H1 (cell line): ENCODE measurements around the gene URGCP. TPM values are rescaled to one million over a fixed set of nuclear protein-coding genes. Genes with fewer than 3 reads are reported as not detected.

Experiments
- CTCF ChIA-PET: fragments of 300-600 bp; sonication (Branson Sonifier 250); formaldehyde crosslinking; loops from one replicate; lab custom pipeline; 2021; ENCODE audit not compliant: partially characterized antibody; lab: Charles Lee
- POLR2A ChIA-PET: fragments of 300-600 bp; sonication (Branson Sonifier 250); formaldehyde crosslinking; loops from one replicate; lab custom pipeline; 2021; ENCODE audit warnings: inconsistent platforms; ENCODE audit not compliant: partially characterized antibody; lab: Charles Lee
- DNase-seq, 2 experiments: peaks; one replicate each; pipeline versions ENCODE4 v3.0.0 to v3.0.0-alpha.2; 2010 to 2022; ENCODE audit warnings: low spot score in 2 of 2, low read depth in 1 of 2, mixed read lengths in 1 of 2
- FAIRE-seq: peaks from 2 replicates; lab custom pipeline; 2011; peaks lifted over from hg19 to GRCh38; lab: Jason Lieb, UNC
- H2AFZ ChIP-seq: 2 replicates; pipeline ENCODE4 v1.8.1; 2012; ENCODE audit warnings: low read length, inconsistent platforms
- H2AK5ac ChIP-seq: 2 replicates; pipeline ENCODE4 v1.6.1; 2013; ENCODE audit warnings: low read depth, low read length
- H2BK120ac ChIP-seq: replicated peaks from 2 replicates; pipeline ENCODE3; 2013; ENCODE audit warnings: low read depth, low read length, inconsistent platforms
- H2BK12ac ChIP-seq: 2 replicates; pipeline ENCODE4 v1.6.1; 2013; ENCODE audit warnings: low read depth, low read length
- H2BK15ac ChIP-seq: 2 replicates; pipeline ENCODE4 v1.6.1; 2013; ENCODE audit warnings: low read length
- H2BK20ac ChIP-seq: 2 replicates; pipeline ENCODE4 v1.6.1; 2013; ENCODE audit warnings: low read length
- H2BK5ac ChIP-seq: 2 replicates; pipeline ENCODE4 v1.6.1; 2013; ENCODE audit warnings: low read depth, low read length
- H3K14ac ChIP-seq: 2 replicates; pipeline ENCODE4 v1.6.1; 2013; ENCODE audit warnings: inconsistent platforms; ENCODE audit not compliant: insufficient read length
- H3K18ac ChIP-seq: 2 replicates; pipeline ENCODE4 v1.6.1; 2013; ENCODE audit warnings: low read length; ENCODE audit errors: extremely low read depth
- H3K23ac ChIP-seq: 2 replicates; pipeline ENCODE4 v1.6.1; 2013; ENCODE audit warnings: inconsistent platforms; ENCODE audit not compliant: insufficient read length
- H3K23me2 ChIP-seq: 2 replicates; pipeline ENCODE4 v1.6.1; 2013; ENCODE audit warnings: low read depth, low read length
- H3K27ac ChIP-seq: 2 replicates; pipeline ENCODE4 v1.6.1; 2011; ENCODE audit warnings: low read depth, low read length, inconsistent platforms
- H3K27me3 ChIP-seq, 4 experiments: replicated peaks in 1 of 4; 1 replicate in 1 of 4; 2 replicates in 3 of 4; pipeline versions ENCODE4 v1.6.1 to v1.8.1; 2011 to 2013; ENCODE audit warnings: low read length in 3 of 4, mild to moderate bottlenecking in 3 of 4, inconsistent platforms in 2 of 4, mixed read lengths in 2 of 4, moderate library complexity in 1 of 4; ENCODE audit not compliant: control insufficient read depth in 3 of 4, insufficient read depth in 3 of 4; ENCODE audit errors: extremely low read depth in 1 of 4
- H3K36me3 ChIP-seq, 4 experiments: 2 replicates each; pipeline versions ENCODE4 v1.6.1 to v1.8.1; 2011 to 2013; ENCODE audit warnings: mild to moderate bottlenecking in 4 of 4, low read length in 3 of 4, moderate library complexity in 2 of 4, control low read depth in 1 of 4, inconsistent platforms in 1 of 4; ENCODE audit not compliant: insufficient read depth in 4 of 4, control insufficient read depth in 2 of 4
- H3K4ac ChIP-seq: replicated peaks from 2 replicates; pipeline ENCODE3; 2013; ENCODE audit warnings: low read length, low read depth, mixed read lengths, inconsistent platforms; ENCODE audit not compliant: insufficient read length
- H3K4me1 ChIP-seq, 4 experiments: replicated peaks in 1 of 4; 1 replicate in 1 of 4; 2 replicates in 3 of 4; pipeline versions ENCODE4 v1.6.1 to v1.8.1; 2011 to 2013; ENCODE audit warnings: low read length in 3 of 4, inconsistent platforms in 2 of 4, mixed read lengths in 1 of 4; ENCODE audit not compliant: insufficient read depth in 4 of 4, control insufficient read depth in 3 of 4
- H3K4me2 ChIP-seq, 2 experiments: 2 replicates each; pipeline versions ENCODE4 v1.6.1 to v1.8.1; 2011 to 2013; ENCODE audit warnings: low read depth in 2 of 2, low read length in 2 of 2, control low read depth in 1 of 2, inconsistent platforms in 1 of 2, mild to moderate bottlenecking in 1 of 2; ENCODE audit not compliant: insufficient read depth in 1 of 2
- H3K4me3 ChIP-seq, 4 experiments: fragments of 200-600, 300-600 bp in 1 of 4; sonication (generic), shearing (Covaris generic), sonication (Bioruptor Twin) in 1 of 4; 2 replicates each; pipeline versions ENCODE4 v1.5.1 to v1.8.1; 2011 to 2016; ENCODE audit warnings: low read length in 4 of 4, low read depth in 3 of 4, control low read depth in 2 of 4, inconsistent platforms in 2 of 4, mild to moderate bottlenecking in 2 of 4, mixed read lengths in 1 of 4, moderate library complexity in 1 of 4; ENCODE audit not compliant: insufficient read depth in 2 of 4; ENCODE audit errors: extremely low read depth in 1 of 4
- H3K56ac ChIP-seq: replicated peaks from 2 replicates; pipeline ENCODE3; 2013; ENCODE audit warnings: low read depth, mild to moderate bottlenecking, mixed read lengths, low read length, inconsistent platforms; ENCODE audit not compliant: insufficient read length
- H3K79me1 ChIP-seq: 2 replicates; pipeline ENCODE4 v1.6.1; 2013; ENCODE audit warnings: low read depth, low read length, control low read depth
- H3K79me2 ChIP-seq, 2 experiments: 2 replicates each; pipeline versions ENCODE4 v1.6.1 to v1.8.1; 2012 to 2013; ENCODE audit warnings: low read length in 2 of 2, mild to moderate bottlenecking in 2 of 2, inconsistent platforms in 1 of 2; ENCODE audit not compliant: insufficient read depth in 2 of 2, control insufficient read depth in 1 of 2
- H3K9ac ChIP-seq, 4 experiments: replicated peaks in 1 of 4; 1 replicate in 1 of 4; 2 replicates in 3 of 4; pipeline versions ENCODE4 v1.6.1 to v1.8.1; 2011 to 2013; ENCODE audit warnings: low read depth in 3 of 4, low read length in 3 of 4, control low read depth in 2 of 4, mild to moderate bottlenecking in 2 of 4, moderate library complexity in 2 of 4, inconsistent platforms in 1 of 4; ENCODE audit errors: extremely low read depth in 1 of 4
- H3K9me3 ChIP-seq, 2 experiments: 2 replicates each; pipeline versions ENCODE4 v1.6.1 to v1.8.1; 2012 to 2013; ENCODE audit warnings: mild to moderate bottlenecking in 2 of 2, moderate library complexity in 2 of 2, control low read depth in 1 of 2, inconsistent platforms in 1 of 2, low read depth in 1 of 2, low read length in 1 of 2, mixed read lengths in 1 of 2; ENCODE audit not compliant: insufficient read depth in 2 of 2
- H4K20me1 ChIP-seq, 2 experiments: replicated peaks in 1 of 2; 2 replicates each; pipeline versions ENCODE3 to v1.8.1; 2011 to 2013; ENCODE audit warnings: inconsistent platforms in 2 of 2, low read length in 2 of 2, mild to moderate bottlenecking in 1 of 2; ENCODE audit not compliant: insufficient read depth in 2 of 2, control insufficient read depth in 1 of 2
- H4K5ac ChIP-seq: 2 replicates; pipeline ENCODE4 v1.6.1; 2013; ENCODE audit warnings: low read length, low read depth, mixed read lengths, inconsistent platforms; ENCODE audit not compliant: insufficient read length
- H4K8ac ChIP-seq: 2 replicates; pipeline ENCODE4 v1.8.0; 2013; ENCODE audit warnings: mild to moderate bottlenecking, moderate library complexity, low read length, inconsistent platforms; ENCODE audit not compliant: insufficient read depth; ENCODE audit errors: extremely low read depth
- H4K91ac ChIP-seq: replicated peaks from 2 replicates; pipeline ENCODE3; 2013; ENCODE audit warnings: low read length, mixed read lengths, inconsistent platforms; ENCODE audit not compliant: insufficient read length
- BACH1 ChIP-seq: IDR thresholded peaks from 2 replicates; pipeline ENCODE4 v1.6.1; 2012; ENCODE audit warnings: low read length, improper control_type of control experiment
- CBX5 ChIP-seq: fragments of 300-800, 300-1000 bp; sonication (generic); IDR thresholded peaks from 2 replicates; pipeline ENCODE4 v1.7.1; 2016; ENCODE audit warnings: antibody characterized with exemption, low read length, low read depth
- CEBPB ChIP-seq: IDR thresholded peaks from 2 replicates; pipeline ENCODE4 v1.6.1; 2012; ENCODE audit warnings: low read depth, low read length
- CHD1 ChIP-seq: IDR thresholded peaks from 2 replicates; pipeline ENCODE4 v1.6.1; 2012; ENCODE audit warnings: low read depth, low read length, improper control_type of control experiment
- E2F6 ChIP-seq: IDR thresholded peaks from 2 replicates; pipeline ENCODE4 v1.6.1; 2012; ENCODE audit warnings: inconsistent platforms
- EP300 ChIP-seq, 2 experiments: IDR thresholded peaks; 1 replicate in 1 of 2; 2 replicates in 1 of 2; pipeline ENCODE4 v1.6.1; 2011 to 2012; ENCODE audit warnings: low read depth in 2 of 2, low read length in 2 of 2, mild to moderate bottlenecking in 2 of 2, borderline replicate concordance in 1 of 2, inconsistent platforms in 1 of 2, moderate library complexity in 1 of 2
- GABPA ChIP-seq: IDR thresholded peaks from 2 replicates; pipeline ENCODE4 v1.6.1; 2011; ENCODE audit warnings: mild to moderate bottlenecking, low read length, moderate library complexity, borderline replicate concordance; ENCODE audit not compliant: insufficient read depth
- MAFK ChIP-seq: IDR thresholded peaks from 2 replicates; pipeline ENCODE4 v1.6.1; 2012; ENCODE audit warnings: low read depth, mild to moderate bottlenecking, improper control_type of control experiment, low read length
- PHF8 ChIP-seq: fragments of 200-600 bp; sonication (generic); conservative IDR thresholded peaks from 2 replicates; pipeline ENCODE4 v1.7.1; 2012; ENCODE audit warnings: low read depth, mild to moderate bottlenecking, inconsistent platforms, low read length, moderate library complexity
- SAP30 ChIP-seq: fragments of 300-600 bp; sonication (generic); IDR thresholded peaks from 2 replicates; pipeline ENCODE4 v1.7.1; 2012; ENCODE audit warnings: low read length, moderate library complexity, mild to moderate bottlenecking, inconsistent platforms; ENCODE audit not compliant: insufficient read depth, insufficient replicate concordance
- SIX5 ChIP-seq: IDR thresholded peaks from 2 replicates; pipeline ENCODE4 v1.6.1; 2011; ENCODE audit warnings: mild to moderate bottlenecking, low read depth, low read length
- TAF7 ChIP-seq: optimal IDR thresholded peaks from 2 replicates; pipeline ENCODE3; 2011; ENCODE audit warnings: low read depth, mild to moderate bottlenecking, inconsistent platforms, low read length, moderate library complexity, borderline replicate concordance
- YY1 ChIP-seq: IDR thresholded peaks from 2 replicates; pipeline ENCODE4 v1.6.1; 2011; ENCODE audit warnings: low read depth, mild to moderate bottlenecking, low read length
- WGBS, 2 experiments: shearing (Covaris generic) in 1 of 2; methylation state at CpG; one replicate each; pipeline versions ENCODE4 v1.1.6 to v1.1.7; 2013 to 2015; ENCODE audit warnings: low lambda C conversion rate in 2 of 2, mixed read lengths in 2 of 2, inconsistent platforms in 1 of 2, low coverage in 1 of 2, missing lambda C conversion rate in 1 of 2; ENCODE audit not compliant: insufficient replicate concordance in 2 of 2, insufficient coverage in 1 of 2, insufficient read length in 1 of 2; ENCODE audit errors: extremely low coverage in 1 of 2, missing lambda C conversion rate in 1 of 2; 5-methylcytosine and 5-hydroxymethylcytosine counted together
- polyA plus RNA-seq, 7 experiments: library from polyadenylated mRNA; depleted of rRNA in 3 of 7; stranded (reverse) in 5 of 7; unstranded in 2 of 7; fragments of >200 nt in 5 of 7; fragments of 200-250 nt in 2 of 7; gene quantifications; 1 replicate in 5 of 7; 2 replicates in 1 of 7; 4 replicates in 1 of 7; pipeline versions ENCODE4 v1.2.1 to v1.2.3, GENCODE V29; 2011 to 2013; ENCODE audit warnings: missing spikeins in 2 of 7, mixed read lengths in 2 of 7
- total RNA-seq: library from RNA; stranded (reverse); fragmentation: NEBNext Ultra II Directional; extraction: Animal tissue kit (Norgen Biotek cat#: 25700); gene quantifications from 2 replicates; pipeline ENCODE4 v1.2.1, GENCODE V29; 2021

URGCP gene
- total and polyA plus RNA-seq, 2 of the 8 experiments (the other 6 are each of a cell fraction or from before 2014, with no cell fraction given): 9.0 to 18.7 TPM

- no peak overlapping the region for H2BK5ac ChIP-seq
- POLR2A ChIA-PET: no interaction called here
- no peak for TF ChIP-seq CBX5
- TF ChIP-seq PHF8: no peak
- no peak for TF ChIP-seq BACH1
- TF ChIP-seq CEBPB: no peak
- TF ChIP-seq GABPA: no peak
- TF ChIP-seq TAF7: no peak
- TF ChIP-seq MAFK: no peak
- TF ChIP-seq EP300 (IDR thresholded peaks at IDR 0.05; ENCODE audit: borderline replicate concordance in 1 of 2, low read depth in 2 of 2, low read length in 2 of 2): no peak
- no peak for TF ChIP-seq YY1
- no peak for TF ChIP-seq E2F6
- TF ChIP-seq SAP30: no peak
- no peak for TF ChIP-seq SIX5
- TF ChIP-seq CHD1: no peak
These were observed 41.1 kb downstream of the URGCP start for GRCh38 chr7:43865277-43865676.

More at GRCh38 chr7:43865277-43865676, 41.1 kb downstream of the URGCP start:
- Histone ChIP-seq H3K18ac (no peak overlapping the region), H3K9ac (no peak overlapping the region), H3K56ac (no peak overlapping the region), H3K4me3 (no peak overlapping the region), H2BK20ac (no peak overlapping the region), H2BK15ac (no peak overlapping the region), H4K20me1 (peaks cover 0 to 3% of the 10 kb centered on the region in 2 experiments), H3K27ac (no peak overlapping the region; the same call in 1 of the 2 replicates), H3K79me2 (no peaks in the 10 kb centered on the region), H3K14ac (no peak overlapping the region), H3K23ac (no peak overlapping the region), H2BK120ac (no peak overlapping the region), H3K9me3 (no peaks in the 10 kb centered on the region), H4K91ac (no peak overlapping the region), H3K4me2 (no peak overlapping the region), H3K27me3 (no peaks in the 10 kb centered on the region), H4K8ac (no peak overlapping the region), H2AK5ac (no peak overlapping the region), H4K5ac (no peak overlapping the region), H3K4me1 (peaks cover 3 to 5% (median 4%) of the 10 kb centered on the region in 4 experiments), H2BK12ac (no peak overlapping the region), H3K36me3 (peaks cover 0 to 19% (median 8%) of the 10 kb centered on the region in 4 experiments; a peak in 4 of 8 replicates), H2AFZ (no peak overlapping the region), H3K79me1 (0 out of 2 replicates have a peak, but pooled peaks cover 2% of the 10 kb centered on the region), H3K4ac (no peak overlapping the region), H3K23me2 (peaks cover 2% of the 10 kb centered on the region; the same call in 1 of the 2 replicates)
- WGBS, 2 experiments: 95% methylated on average over 3 of the region's 3 CpGs; no CpG with 5 or more reads in 1 of the 2 experiments
- CTCF ChIA-PET: no interaction called here
- no peak for FAIRE-seq
- no peak for DNase-seq
